RWPE2 (cell line): ENCODE results near the gene LCMT1.
"Not testable (repeated sequence)": the region's sequence is repeated elsewhere in the genome, so short reads cannot be mapped to it uniquely, and the experiment has no call there.

Source experiments
- ATAC-seq: fragments of 200-7000 bp; cut with Tn5 transposase; 3 replicates; pipeline ENCODE4 v1.9.1; 2021; ENCODE audit warnings: low read depth
- DNase-seq: peaks from one replicate; pipeline ENCODE4 v3.0.0-alpha.2; 2020; ENCODE audit warnings: low spot score
- H3K27ac ChIP-seq: fragments of 450-650 bp; 2 replicates; pipeline ENCODE4 v1.5.1; 2017; ENCODE audit warnings: mild to moderate bottlenecking; ENCODE audit not compliant: poor library complexity, severe bottlenecking
- H3K27me3 ChIP-seq: fragments of 250-450 bp; sonication (Bioruptor Pico); 2 replicates; pipeline ENCODE4 v1.5.1; 2021; ENCODE audit warnings: mild to moderate bottlenecking, moderate library complexity; ENCODE audit not compliant: insufficient read depth, poor library complexity, severe bottlenecking
- H3K36me3 ChIP-seq: fragments of 250-450 bp; sonication (Bioruptor Pico); 2 replicates; pipeline ENCODE4 v1.5.1; 2020; ENCODE audit warnings: low read depth, mild to moderate bottlenecking, moderate library complexity
- H3K4me1 ChIP-seq: fragments of 250-450 bp; sonication (Bioruptor Pico); 2 replicates; pipeline ENCODE4 v1.5.1; 2021; ENCODE audit warnings: mild to moderate bottlenecking, moderate library complexity; ENCODE audit not compliant: insufficient read depth, poor library complexity, severe bottlenecking
- H3K4me3 ChIP-seq: fragments of 250-450 bp; sonication (Bioruptor Pico); 2 replicates; pipeline ENCODE4 v1.5.1; 2021; ENCODE audit warnings: mild to moderate bottlenecking, moderate library complexity; ENCODE audit not compliant: severe bottlenecking
- H3K9me3 ChIP-seq: fragments of 250-450 bp; sonication (Bioruptor Pico); 2 replicates; pipeline ENCODE4 v1.5.1; 2021; ENCODE audit warnings: mild to moderate bottlenecking, moderate library complexity; ENCODE audit not compliant: severe bottlenecking
- CTCF ChIP-seq: fragments of 450-650 bp; IDR thresholded peaks from one replicate; pipeline ENCODE4 v1.5.1; 2017; ENCODE audit warnings: mild to moderate bottlenecking, moderate library complexity; ENCODE audit not compliant: poor library complexity, severe bottlenecking

LCMT1 gene

DNA sequence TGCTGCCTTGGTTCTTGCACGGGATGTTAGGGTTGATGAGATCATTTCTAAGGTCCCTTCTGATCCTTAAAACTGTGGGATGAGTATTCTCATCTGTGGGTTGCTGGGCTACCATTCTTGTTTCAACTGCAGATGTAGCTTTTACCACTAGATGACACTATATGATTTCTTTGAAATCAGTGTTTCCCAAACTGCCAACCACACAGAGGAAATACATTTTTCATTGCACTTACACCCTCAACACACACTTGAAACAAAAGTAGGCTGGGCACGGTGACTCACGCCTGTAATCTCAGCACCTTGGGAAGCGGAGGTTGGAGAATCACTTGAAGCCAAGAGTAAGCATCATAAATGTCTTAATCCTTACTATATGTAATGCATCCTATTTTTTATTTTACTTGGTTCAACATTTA lies 15.3 kb downstream of the LCMT1 start:
- Histone ChIP-seq H3K27ac (peak overlapping the region; percentile 31), H3K4me1 (peaks cover 8% of the 10 kb centered on the region), H3K27me3 (no peaks in the 10 kb centered on the region), H3K9me3 (no peaks in the 10 kb centered on the region), H3K36me3 (peaks cover 18% of the 10 kb centered on the region), H3K4me3 (no peak overlapping the region)
- DNase-seq, result peak; percentile 77
- ATAC-seq, result peak; percentile 97
- TF ChIP-seq CTCF, result peak; percentile 88

DNA sequence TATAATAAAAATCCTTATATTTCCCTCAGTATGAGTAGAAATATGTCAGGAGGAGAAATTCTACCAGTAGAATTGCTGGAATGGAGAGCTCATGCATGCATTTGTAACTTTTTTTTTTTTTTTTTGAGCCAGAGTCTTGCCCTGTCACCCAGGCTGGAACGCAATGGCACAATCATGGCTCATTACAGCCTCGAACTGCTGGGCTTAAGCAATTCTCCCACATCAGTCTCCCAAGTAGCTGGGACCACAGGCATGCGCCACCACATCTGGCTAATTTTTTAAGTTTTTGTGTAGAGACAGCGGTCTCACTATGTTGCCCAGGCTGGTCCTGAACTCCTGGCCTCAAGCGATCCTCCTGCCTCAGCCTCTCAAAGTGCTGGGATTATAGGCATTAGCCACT lies 21.2 kb downstream of the LCMT1 start:
- H3K36me3 ChIP-seq, result peaks cover 36% of the 10 kb centered on the region
- not testable (repeated sequence) for H3K27me3 ChIP-seq, DNase-seq, H3K4me3 ChIP-seq, H3K4me1 ChIP-seq, ATAC-seq, H3K27ac ChIP-seq, H3K9me3 ChIP-seq

DNA sequence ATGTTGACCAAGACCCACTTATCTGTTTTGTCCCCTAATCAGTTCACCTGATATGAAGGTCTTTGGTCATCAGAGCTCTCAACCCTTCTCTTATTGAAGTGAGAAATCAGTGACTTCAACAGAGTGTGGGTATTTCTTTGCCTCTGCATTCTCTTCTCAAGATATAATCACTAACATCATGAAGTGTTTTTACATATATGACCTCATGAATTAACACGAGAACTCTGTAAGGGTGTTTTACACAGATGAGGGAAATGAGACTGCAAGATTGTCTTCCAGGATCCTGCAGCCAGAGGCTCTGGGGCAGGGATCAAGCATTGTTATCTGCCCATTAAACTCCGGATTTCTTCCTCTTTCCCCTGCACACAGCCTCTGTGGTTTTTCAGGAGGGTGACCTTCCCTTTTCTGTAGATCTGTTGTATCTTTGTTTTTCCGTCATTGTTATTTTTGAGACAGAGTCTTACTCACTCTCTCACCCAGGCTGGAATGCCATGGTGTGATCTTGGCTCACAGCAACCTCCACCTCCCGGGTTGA lies 22.7 kb downstream of the LCMT1 start:
- Histone ChIP-seq H3K9me3 (no peaks in the 10 kb centered on the region), H3K27me3 (no peaks in the 10 kb centered on the region), H3K36me3 (peaks cover 31% of the 10 kb centered on the region), H3K4me1 (no peaks in the 10 kb centered on the region), H3K27ac (no peak overlapping the region), H3K4me3 (no peak overlapping the region)
- no peak for DNase-seq
- ATAC-seq, result no peak
- no peak for TF ChIP-seq CTCF

- DNase-seq, result no peak
- ATAC-seq, result peak; percentile 80
- Histone ChIP-seq H3K27me3 (no peaks in the 10 kb centered on the region), H3K4me3 (no peak overlapping the region), H3K4me1 (no peaks in the 10 kb centered on the region), H3K9me3 (no peaks in the 10 kb centered on the region), H3K27ac (no peak overlapping the region), H3K36me3 (peaks cover 26% of the 10 kb centered on the region)
- TF ChIP-seq CTCF, result peak; percentile 26
Observed at GRCh38 chr16:25135254-25135878, 23.8 kb downstream of the LCMT1 start.

DNA sequence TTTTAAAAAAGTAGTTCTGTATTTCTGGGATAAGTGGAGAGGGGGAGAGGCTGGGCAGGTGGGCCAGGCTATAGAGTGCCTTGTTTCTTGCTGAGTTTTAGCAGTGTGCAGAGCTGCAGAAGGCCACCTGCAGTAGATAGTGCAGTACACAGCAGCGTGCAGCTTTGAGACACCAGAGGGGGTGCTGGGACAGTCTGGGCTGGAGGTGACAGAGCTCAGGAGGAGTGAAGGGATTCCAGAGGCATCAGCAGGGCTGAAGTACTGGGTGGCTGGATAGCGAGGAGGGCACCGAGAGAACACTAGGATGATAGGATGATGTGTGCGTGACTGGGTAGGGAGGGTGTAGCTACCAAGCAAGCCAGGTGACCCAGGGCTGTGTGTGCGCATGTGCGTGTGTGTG lies 26.6 kb downstream of the LCMT1 start:
- Histone ChIP-seq H3K36me3 (peaks cover 27% of the 10 kb centered on the region), H3K4me3 (no peak overlapping the region), H3K4me1 (no peaks in the 10 kb centered on the region), H3K27me3 (no peaks in the 10 kb centered on the region), H3K27ac (no peak overlapping the region), H3K9me3 (no peaks in the 10 kb centered on the region)
- DNase-seq (no peak), ATAC-seq (0 out of 3 replicates have a peak, but pooled peaks have one; percentile 10)
- TF ChIP-seq CTCF, result no peak
